HG03457 (cell line): ENCODE measurements around the gene GRID1.

ENCODE experiments used
- ATAC-seq: cut with Tn5 transposase; IDR thresholded peaks from one replicate; pipeline ENCODE4 v1.9.1; 2021; ENCODE audit warnings: moderate number of reproducible peaks; ENCODE audit not compliant: unreplicated experiment

GRID1 gene

DNA sequence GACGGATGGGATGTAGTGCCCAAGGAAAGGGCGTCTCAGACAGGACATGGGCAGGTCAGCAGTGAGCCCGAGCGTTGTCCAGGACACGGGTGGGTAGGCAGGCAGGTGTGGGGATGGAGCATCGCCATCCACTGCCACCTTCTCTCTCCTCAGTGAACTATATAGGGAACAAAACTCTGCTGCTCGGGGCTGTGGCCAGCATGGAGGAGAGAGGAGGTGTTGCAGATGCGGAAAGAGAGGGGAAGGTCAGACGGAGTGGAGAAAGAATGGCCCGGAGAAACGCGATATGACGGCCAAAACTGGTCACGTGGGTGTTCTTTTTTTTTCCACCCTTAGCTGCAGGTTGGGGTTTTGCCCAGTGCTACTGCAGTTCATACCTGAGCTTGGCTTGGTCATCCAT is 71.2 kb downstream of the GRID1 start:
- ATAC-seq: no peak

DNA sequence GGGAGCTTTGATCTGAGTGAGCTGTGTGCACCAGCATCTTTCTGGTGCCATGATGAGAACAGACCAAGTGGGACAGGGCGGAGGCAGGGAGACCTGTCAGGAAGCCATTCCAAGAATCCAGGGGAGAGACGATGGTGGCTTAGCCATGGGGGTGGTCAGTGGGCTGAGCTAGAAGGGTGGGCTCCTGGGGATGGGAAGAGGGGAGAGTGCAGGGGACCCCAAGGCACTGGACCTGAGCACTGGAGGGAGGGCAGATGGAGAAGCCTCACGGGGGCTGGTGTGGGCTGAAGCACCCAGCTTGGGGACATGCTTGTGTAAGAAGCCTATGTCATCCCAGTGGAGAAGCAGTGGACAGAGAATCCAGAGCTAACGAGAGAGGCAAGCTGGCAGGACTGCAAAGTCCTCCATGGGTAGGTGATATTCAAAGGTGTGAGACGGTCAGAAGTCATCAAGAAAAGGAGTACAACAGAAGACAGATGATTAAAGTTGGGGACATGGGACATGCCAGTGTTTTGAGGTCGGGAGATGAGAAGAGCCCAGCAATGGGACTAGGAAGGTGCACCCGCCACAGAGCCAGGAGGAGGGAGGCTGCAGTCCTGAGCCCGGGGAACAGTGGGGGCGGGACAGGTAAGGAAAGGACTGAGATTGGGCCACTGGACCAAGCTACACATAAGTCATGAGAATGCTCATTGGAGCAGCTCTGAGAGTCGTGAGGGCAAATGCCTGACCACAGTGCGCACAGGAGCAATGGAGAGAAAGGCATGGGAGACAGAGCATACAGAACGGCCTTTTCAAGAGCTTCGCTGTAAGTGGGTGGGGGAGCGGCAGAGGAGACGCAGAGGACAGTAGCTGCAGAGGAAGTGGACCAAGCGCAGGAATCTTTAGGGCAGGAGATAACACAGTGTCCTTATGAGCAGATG is 72.0 kb downstream of the GRID1 start:
- no peak for ATAC-seq

DNA sequence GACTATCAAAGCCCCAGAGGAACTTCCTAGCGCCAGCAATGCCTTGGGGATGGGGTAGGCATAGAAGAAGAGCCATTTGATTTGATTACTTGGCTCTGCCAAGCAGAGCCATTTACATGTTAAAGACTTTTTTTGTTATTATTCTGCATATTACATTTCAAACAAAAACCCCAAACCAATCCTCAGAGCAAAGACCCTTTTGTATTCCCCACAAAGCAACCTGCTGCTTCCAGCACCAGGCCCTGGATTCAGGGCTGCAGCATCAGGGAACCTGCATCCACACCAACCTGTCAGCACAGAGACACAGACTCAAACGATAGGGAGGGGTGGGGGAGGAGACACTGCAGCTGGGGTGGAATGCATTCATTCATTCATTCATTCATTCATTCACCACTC is 73.2 kb downstream of the GRID1 start:
- no peak for ATAC-seq

DNA sequence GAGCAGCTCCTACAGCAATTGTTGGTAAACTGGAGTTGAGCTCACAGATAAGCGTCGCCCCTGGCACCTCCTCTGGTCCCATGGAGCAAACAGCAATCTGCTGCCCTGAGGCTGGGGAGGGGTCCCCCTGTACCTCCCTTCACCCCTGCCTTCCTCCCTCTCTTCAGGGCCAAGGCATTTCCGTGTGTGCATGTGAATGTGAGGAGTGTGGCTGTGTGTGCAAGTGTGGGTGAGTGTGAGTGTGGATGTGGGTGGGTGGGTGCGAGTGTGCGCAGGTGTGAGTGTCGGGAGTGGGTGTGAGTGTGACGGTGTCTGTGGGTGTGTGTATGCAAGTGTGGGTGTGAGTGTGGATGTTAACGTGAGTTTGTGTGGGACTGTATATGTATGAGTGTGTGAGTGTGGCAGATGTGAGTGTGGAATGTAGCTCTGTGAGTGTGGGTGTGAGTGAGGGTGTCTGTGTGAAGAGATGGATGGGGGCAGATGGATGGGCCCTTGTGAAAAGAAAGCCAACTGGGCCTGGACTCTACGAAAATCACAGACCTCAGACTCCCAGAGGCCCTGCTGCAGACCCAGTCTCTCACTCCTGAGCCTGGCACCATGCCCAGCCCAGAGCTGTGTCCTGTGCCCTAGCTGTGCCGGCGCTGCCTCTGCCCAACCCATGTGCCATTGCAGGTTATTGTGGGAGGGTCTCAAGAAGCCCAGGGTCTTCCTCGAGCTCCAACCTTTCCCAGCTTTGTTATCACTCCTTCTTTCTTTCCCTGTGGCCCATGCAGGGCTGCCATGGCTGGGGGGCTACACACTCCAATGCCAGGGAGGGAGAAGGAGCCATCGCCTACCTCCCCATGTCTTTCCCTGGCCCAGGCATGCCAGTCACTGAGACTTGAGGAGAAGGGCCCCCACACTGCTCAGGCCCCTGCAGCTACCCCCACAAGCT is 73.9 kb downstream of the GRID1 start:
- no peak for ATAC-seq

DNA sequence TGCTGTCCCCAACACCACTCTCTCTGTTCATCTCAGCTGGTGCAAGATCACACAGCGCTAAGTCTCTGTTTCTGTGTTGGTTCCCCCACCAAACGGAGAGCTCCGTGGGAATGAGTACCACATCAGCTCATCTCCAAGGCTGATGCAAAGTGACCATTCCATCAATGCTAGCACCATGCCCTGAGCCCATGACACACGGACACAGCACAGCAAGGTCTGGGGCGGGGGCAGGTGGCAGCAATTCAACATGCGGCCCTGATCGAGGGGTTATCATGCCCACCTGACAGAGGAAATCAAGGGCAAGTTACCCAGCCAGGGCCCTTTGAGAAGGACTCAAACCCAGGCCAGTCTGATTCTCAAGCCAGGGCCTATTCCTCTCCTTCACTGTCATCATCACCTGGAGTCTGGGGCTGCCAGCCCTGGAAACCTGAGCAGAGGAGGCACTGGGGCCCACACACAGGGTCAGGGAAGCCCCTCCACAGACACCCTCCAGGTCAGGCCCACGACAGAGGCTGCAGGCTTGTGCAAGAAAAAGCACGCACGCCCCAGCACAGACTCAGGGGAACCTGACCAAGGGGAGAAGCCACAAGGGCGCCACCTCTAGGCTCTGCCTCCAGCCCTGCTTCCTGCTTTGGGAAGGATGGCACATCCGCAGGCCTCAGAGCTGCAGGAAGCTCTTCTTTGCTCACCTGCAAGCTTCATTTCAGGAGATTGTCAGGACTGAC is 74.8 kb downstream of the GRID1 start:
- ATAC-seq: no peak

DNA sequence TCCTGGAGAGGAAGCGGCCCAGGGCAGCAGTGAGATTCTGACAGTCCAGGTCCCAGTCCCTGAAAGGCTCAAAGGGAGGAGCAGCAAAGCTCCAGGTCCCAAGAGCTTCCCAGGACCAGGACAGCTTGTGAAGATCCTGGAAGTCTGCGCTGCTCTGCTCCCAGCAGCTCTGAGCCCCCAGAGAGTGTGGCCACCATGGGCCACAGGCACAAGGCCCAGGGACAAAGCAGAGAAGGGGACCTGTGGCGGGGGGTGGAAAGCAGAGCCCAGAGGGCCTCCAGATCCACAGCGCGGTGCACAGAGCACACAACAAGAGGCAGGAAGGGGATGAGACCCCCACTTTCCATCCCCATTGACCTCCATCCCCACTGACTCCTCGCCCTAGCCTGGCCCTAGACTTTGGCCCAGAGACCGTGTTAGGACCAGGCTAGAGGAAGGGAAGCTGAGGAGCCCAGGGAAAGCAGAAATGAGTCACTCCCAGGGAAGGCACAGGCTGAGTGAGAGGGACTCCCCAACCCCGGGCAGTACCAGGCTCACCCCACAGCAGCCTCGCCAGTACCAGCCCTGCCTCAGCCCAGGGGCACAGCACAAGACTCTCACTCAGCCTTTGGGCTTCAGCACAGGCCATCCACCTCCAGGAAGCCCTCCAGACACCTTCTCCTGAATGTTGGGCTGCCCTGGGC is 75.5 kb downstream of the GRID1 start:
- ATAC-seq: no peak

DNA sequence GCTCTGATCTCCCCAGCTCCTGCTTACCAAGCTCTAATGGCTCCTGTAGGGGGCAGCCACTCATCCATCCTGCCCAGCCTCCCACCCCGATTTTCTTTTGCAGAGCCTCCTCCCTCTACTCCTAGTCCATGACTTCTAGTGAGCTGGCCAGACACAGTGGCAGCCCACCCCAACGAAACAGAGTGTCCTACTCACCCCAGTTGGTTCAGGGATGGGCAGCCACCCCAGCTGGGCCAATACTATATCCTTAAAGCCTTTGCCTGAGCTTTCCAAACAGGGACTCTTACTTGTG is 77.1 kb downstream of the GRID1 start:
- no peak for ATAC-seq

DNA sequence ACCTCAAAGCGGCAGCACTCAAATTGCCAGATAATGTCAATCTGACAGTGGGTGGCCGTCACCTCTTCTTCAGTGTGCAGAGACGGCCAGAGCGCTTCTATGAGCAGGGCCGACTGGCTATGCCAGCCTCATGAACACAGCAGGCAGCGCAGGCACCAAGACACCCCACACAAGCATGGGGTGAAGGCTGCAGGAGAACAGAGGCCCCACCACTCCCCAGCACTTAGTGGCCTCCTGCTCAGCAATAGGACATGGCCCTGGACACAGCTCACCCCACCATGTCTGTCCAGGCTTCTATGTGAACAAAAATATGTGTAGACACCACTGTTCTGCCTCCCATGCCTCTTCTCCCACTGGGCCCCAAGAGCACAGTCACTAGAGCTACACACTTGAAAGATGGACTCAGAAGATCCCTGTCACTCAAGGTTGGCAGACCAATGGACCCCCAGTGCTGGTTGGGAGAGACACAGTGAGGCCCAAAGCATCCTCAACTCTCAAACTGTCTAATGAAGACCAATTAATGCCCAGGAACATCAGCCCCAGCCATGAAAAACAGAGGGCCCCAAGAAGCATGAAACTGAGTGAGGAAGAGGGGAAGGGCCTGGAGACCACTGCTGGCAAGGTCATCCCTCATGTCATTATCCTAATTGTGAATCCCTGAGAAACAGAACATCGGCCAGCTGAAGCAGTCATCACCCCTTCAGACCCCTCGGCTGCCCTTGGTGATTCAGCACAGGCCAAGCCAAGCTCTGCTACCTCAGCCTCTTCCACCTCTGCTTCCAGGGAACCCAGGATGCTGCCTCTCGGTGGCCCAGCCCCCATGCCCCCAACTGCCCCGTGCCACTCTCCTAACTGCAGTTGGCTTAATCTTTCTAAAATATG is 77.7 kb downstream of the GRID1 start:
- ATAC-seq: no peak

DNA sequence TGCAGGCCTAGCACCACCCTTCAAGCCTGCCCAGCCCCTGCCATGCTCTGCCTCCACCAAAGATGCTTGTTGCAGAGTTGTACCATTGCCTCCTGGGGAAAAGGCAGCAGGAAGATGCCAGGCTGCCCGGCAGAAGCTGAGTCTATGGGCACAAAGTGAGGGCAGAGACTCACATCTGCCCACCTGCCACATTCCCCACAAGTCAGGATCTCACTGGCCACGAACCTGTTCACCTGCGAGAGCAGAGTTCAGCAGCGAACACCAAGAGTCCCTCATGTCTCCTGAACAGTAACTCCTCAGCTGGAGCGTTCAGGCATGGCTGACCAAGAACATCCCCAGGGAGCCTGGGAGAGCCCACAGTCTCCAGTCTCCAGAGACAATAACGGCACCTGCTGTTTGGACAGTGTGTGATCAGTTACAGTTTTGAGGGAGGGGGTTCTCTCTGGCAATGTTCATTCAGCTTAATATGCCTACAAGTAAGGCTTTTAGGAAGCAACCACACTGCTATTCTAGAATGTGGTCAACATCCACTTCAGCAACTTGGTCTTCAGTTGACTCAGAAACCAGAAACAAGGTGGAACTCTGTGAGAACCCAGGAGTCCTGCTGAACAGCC is 78.5 kb downstream of the GRID1 start:
- no peak for ATAC-seq

DNA sequence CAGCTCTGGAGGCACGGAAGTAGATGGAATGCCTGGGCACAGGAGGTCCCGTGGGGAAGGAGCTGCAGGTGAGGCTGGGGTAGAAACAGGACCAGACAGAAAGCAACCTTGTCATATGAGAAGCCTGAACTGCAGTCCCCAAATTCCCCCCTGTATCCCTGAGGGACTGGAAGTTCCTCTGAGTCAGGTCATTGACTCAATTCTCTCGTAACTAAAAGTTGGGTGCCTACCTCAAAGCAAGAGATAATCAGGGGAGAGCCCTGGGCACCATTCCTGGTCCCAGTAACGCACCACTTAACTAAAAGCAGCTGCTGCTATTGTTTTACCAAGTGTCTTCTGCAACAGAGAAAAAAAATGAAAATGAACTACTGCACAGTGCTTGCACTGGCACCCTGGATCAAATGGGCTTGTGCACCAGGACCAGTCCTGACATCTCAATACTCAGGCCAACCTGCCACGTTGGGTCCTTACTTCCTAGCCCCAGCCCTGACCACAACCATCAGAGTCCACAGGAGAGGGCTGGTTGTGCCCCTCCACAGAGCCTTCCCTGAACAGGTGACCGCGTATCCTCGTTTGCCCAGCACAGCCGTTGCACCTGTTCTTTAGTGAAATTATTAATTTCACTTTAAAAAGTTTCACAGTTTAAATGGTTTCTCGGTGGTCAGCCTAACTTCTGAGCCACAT is 79.3 kb downstream of the GRID1 start:
- no peak for ATAC-seq

DNA sequence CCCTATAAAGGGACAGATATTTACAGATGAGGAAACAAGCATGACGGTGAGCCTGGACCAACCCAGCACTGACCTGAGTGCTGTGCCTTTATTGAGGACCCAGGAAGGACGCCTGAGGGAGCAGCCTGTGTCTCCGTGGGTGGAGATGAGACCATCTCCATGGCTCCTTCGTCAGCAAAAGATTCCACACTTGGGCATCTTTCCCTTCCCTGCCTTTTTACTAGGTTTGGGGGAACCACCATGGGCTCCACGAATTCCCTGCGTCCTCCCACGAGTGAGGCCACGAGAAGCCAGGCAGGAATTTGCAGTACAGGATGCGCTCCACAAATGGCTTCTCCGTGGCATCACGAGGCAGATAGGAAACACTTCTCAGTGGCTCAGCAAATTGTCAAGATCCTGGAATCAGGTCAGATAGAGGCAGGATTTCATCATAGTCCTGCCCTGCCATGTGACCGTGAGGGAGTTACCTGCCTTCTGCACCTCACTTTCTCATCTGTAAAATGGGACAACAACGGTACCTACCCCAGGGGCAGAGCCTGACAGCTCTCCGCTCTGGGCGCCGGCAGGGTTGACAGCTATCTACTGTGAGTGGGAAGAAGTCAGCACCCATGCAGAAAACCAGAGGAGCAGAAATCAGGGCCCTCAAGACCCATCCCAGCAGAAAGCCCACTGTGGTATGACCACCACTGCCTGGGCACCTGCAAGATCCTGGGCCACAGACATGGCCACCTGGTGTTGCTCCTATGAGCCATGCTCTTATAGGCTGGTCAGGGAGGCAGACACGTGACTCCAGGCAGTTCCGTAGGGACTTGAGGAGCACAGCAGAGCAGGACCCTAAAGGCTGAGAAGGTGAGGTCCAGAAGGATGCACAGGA is 80.1 kb downstream of the GRID1 start:
- ATAC-seq: no peak

DNA sequence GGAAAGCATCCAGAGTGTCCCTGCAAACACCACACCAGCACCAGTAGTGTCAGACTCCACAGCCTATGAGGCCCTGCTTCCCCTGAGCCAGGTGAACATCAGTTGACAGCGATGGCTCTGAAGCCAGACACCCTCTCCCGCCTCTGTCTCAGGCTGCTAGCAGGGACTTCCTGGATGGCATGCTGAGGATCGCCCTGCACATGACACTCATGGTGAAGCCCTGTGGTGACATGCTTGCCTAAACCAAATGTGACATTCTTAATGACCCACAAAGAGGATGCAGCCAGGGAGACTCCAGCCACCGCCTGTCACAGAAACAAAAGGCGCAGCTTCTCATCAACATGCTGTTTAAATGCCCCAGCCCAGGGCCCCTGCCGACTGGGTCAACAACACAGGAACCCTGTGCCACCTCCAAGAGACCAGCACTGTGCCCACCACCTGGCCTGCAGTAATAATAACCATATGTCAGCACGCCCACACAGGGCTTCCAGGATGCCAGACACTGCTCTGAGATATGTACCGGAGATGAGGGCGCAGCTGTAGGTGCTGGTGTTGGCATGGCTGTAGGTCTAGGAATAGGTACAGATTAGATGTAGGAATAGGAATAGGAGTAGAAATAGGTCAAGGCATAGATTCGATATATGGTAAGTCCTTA is 81.3 kb downstream of the GRID1 start:
- no peak for ATAC-seq

DNA sequence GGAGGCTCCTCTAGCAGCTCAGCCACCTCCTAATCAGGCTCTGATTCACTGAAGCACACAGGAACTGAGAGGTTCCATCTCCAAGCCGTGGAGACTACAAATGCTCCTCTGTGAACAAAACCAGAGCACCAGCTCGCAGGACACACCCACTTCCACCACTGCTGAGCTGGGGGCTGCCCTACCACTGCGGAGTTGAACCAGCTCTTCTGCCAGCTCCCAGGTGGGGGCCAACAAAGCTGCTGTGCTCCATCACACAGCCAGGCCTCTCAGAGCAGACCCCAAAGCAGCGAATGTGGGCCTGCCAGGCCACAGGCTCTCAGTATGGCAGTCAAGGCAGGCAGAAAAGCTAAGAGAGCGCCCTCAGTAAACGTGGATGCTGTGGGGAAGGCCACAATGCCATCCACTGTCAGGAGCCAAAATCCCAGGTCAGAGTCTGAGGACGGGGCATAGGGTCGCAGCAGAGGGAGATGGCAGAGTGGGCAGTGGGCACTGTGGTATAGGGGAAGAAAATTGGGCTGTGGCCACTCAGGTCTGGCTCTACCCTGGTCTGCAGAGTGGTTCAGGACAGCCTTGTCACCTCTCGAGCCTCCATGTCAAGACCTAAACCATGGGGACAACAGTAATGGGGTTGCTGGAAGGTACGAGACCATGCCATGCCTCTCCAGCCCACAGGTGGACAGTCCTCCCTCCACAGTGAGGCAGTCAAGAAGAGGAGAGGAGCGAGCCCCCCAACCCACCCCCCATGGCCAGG is 82.1 kb downstream of the GRID1 start:
- no peak for ATAC-seq

DNA sequence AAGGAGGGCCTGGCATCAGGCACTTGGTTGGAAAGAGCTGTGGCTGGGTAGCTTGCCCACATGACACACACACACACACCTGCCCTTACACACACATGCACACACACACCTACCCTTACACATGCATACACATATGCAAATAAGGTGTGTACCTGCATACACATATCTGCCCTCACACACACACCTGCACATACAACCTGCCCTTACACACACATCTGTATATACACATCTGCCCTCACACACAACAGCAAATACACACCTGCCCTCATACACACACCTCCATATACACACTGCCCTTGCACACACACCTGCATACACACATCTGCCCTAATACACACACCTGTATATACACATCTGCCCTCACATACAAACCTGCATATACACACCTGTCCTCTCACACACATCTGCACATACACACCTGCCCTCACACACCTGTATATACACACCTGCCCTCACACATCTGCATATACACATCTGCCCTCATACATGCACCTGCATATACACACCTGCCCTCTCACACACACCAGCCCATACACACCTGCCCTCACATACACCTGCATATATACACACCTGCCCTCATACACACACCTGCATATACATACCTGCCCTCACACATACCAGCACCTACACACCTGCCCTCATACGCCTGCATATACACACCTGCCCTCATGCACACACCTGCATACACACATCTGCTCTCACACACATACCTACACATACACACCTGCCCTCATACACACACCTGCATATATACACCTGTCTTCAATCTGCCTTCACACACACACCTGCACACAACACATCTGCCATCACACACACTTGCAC is 82.9 kb downstream of the GRID1 start:
- no peak for ATAC-seq

DNA sequence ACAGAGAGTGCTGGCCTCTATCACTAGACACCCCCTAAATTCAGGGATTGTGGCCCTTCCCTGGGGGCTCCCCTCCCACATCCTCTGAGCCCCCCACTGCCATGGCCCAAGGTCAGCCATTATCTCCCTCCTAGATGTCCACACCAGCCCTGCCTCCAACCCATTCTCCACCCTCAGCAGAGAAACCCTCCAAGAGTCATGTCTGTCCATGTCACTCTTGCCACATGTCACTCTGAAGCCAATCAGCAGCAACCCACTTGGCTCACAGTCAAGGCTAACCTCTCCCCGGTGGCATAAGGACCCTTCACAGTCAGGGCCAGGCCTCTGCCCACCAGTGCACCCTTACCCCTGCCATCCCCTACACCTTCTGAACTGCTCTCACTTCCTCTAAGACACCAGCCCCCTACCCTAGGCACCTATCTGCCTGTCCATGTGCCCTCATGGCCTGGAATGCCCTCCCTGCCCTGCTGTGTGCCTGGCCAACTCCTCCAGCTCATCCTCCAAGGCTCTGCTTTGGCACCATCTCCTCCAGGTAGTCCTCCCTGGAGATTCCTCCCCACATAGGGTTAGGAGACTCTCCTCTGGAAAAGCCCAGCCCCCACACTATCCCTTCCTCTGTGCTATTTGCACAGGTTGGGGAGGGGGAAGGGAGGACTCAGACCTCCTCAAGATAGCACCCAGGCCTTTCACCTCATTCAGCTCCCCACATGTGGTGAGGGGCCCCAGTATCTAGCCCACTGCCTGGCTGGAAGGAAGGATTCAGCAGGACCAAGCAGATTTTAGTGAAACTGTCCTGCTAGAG is 83.7 kb downstream of the GRID1 start:
- ATAC-seq: no peak
